ENCODE measurements around the gene RND1.
"Not testable (repeated sequence)": the region's sequence is repeated elsewhere in the genome, so short reads cannot be mapped to it uniquely, and the experiment has no call there.

- not testable (repeated sequence) for TF ChIP-seq EZH2 (IDR thresholded peaks at IDR 0.05; ENCODE audit: low read length, missing control alignments)
- TF ChIP-seq, protein P1, sequence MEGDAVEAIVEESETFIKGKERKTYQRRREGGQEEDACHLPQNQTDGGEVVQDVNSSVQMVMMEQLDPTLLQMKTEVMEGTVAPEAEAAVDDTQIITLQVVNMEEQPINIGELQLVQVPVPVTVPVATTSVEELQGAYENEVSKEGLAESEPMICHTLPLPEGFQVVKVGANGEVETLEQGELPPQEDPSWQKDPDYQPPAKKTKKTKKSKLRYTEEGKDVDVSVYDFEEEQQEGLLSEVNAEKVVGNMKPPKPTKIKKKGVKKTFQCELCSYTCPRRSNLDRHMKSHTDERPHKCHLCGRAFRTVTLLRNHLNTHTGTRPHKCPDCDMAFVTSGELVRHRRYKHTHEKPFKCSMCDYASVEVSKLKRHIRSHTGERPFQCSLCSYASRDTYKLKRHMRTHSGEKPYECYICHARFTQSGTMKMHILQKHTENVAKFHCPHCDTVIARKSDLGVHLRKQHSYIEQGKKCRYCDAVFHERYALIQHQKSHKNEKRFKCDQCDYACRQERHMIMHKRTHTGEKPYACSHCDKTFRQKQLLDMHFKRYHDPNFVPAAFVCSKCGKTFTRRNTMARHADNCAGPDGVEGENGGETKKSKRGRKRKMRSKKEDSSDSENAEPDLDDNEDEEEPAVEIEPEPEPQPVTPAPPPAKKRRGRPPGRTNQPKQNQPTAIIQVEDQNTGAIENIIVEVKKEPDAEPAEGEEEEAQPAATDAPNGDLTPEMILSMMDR (conservative IDR thresholded peaks at IDR 0.05 in 1 of 2, IDR thresholded peaks at IDR 0.05 in 1 of 2; ENCODE audit: low read depth in 1 of 2, low read length in 2 of 2): not testable (repeated sequence)
Observed at GRCh38 chr12:48909698-48910097, 44.0 kb upstream of the RND1 start.
